ENCODE results near the gene MYO7B.
A peak's percentile ranks its signal among the peaks of the same experiment; 100 is the strongest.

Gene MYO7B

DNA sequence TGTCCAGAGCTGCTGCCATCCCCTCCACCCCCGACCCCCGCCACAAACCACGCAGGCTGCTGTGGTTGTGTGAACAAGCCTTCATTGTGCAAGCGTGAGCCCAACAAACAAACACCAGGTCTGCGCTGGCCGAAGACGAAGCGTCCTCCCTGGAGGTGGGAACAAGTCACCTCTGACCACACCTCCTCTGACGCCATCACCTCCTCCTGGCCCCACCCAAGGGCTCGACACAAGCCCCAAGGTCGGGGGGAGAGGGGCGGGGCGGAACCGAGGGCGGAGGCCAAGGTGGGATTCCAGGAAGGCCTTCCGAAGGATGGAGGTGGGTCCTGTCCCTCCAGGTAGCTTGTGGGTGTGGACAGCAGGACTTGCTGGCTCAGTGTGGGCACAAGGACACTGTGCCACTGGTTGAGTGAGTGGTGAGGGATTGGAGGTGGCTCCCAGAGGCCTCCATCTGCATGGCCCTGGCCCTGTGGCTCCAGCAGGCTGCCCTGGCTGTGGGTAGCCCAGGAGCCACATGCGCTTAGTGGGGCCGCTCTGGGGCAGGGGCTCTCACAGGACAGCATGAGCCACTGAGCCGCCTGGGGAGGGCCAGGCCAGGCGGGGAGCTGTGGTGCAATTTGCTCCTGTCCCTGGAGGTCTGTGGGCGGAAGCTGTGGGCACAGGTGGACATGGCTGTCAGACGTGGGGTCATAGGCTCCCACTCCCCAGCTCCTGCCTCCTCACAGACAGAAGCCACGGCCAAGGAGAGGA, 103.1 kb downstream of the MYO7B start:
- no peak for DNase-seq (ENCODE audit: low read depth)

DNA sequence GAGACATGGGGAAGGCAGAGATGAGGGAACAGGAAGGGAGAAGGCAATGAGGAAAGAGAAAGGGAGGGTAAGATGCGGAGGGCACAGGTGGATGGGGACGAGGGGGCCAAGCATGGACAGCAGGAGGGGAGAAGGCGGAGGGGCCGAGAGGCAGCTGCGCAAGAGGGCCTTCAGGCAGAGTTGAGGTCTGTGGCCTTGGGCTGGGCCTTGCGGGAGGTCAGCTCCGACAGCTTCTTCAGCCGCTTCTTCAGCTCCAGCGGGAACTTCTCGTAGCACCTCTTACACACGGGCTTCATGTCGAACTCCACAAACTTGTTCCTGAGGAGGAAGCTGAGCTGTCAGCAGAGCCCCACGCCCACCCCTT, 103.6 kb downstream of the MYO7B start:
- DNase-seq (ENCODE audit: low read depth): no peak

DNA sequence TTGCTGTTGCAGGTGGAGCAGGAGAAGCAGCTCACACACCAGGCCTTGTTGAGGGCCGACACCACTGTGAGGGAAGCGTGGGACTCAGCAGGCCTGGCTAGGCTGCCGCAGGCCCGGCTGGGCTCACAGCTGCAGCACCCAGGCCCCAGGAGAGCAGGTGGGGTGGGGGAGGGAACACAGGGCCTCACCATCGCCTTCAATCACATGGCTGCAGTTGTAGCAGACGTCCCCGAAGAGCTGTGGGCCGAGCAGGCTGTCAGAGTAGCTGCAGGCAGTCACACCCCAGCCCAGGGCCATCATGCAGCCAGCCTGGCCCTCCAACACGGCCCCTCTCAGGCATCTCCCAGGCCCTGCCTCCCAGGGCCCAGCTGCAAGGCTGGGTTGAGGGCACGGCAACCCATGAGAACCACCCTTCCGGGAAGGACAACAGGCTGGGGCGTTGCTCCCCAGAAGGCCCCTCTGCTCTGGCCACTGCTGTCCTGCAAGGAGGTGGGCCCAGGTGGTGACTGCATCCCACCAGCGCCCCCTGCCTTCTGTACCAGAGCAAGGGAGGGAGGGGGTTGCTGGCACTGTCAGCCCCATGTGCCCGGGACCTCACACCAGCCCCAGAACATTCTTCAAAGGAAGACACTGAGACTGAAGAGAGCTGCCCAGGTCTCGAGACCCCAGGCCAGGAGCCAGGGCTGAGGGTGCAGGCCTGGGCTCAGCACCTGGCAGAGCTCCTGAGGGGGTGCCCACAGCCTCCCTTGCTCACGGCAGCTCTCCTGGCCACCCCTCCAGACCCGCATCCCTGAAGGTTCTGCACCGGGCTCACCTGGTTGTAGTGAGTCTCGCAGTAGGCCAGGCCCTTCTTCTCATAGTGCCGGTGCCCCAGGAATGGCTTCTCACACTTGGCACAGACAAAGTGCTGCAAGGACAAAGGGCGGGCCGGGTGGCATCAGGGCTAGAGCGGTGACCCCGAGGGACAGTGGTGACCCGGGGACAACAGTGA, 104.9 kb downstream of the MYO7B start:
- no peak for DNase-seq (ENCODE audit: low read depth)

DNA sequence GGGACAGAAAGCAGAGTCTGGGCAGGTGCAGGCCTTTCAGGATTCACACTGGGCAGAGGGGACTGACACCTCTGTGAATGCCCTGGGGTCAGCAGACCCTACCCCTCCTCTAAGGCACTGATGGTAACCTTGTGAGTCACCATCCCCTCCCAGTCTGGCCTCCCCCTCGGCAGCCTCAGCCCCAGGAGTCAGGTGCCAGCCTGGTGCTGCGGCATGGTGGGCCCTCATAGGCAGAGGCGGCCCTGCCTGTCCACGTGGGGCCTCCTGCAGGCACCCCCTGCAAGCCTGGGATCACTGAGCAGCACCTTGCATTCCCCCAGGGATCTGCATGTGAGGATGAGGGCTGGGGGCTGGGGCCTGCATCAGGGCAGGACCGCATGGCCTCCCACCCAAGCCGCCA, 105.7 kb downstream of the MYO7B start:
- DNase-seq (ENCODE audit: low read depth): no peak

DNA sequence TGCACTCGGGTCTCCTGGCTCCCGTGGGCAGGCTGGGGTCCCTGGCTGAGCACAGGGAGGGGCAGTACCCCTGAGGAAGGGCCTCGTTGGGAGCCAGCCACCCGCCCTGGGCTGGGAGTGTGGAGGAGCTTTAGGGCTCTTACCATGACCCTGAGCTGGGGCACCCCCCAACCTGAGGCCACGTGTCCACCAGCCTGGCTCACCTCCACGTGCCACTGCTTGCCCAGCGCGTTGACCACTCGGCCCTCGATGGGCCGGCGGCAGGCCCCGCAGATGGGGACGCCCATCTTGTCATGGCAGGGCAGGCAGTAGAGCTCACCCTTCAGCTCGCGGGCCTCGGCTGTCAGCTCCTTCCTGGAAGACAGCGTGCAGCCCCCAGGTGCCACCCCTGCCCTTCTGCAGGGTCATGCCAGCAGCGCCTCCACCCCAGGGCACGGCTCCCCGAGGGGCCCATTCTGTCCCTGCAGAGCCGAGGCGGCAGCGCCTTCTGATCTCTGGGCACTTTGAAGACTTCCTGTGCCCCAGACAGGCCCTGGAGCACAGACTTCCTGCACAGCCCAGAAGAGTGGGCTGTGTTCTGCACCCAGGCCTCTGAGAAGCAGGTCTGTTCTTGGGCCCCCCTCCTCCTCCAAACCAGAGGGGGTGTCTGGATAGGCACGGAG, 106.5 kb downstream of the MYO7B start:
- DNase-seq (ENCODE audit: low read depth): no peak

DNA sequence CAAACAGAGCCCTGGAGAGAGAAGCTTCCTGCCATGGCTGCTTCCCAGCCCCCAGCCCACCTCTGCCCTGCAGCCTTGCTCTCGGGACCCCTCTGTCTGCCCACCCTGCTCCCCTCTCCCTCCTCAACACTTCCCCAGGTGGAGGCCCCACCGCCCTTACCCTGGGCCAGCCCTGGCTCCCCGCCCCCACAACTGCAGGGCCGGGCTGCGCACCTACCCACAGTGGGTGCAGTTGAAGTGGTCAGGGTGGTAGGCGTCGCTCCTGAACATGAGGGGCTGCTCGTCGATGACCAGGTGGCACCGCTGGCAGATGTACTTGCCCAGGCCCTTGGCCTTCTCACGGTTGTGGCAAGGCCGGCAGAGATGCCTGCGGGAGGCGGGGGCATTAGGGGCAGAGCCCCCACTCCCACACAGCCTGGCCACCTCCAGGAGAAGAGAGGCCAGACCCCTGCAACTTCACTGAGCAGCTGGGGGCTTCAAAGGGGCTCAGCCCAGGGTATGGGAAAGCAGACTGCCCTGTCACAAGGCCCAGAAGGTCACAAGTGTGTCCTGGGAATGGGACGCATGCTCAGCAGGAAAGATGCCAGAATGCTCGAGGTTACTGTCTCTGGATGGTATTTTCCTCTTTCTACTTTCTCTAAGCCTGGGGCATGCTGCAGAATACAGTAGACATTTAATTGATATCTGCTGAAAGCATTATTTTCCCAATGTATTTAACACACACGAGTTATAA, 107.4 kb downstream of the MYO7B start:
- DNase-seq (ENCODE audit: low read depth): no peak

DNA sequence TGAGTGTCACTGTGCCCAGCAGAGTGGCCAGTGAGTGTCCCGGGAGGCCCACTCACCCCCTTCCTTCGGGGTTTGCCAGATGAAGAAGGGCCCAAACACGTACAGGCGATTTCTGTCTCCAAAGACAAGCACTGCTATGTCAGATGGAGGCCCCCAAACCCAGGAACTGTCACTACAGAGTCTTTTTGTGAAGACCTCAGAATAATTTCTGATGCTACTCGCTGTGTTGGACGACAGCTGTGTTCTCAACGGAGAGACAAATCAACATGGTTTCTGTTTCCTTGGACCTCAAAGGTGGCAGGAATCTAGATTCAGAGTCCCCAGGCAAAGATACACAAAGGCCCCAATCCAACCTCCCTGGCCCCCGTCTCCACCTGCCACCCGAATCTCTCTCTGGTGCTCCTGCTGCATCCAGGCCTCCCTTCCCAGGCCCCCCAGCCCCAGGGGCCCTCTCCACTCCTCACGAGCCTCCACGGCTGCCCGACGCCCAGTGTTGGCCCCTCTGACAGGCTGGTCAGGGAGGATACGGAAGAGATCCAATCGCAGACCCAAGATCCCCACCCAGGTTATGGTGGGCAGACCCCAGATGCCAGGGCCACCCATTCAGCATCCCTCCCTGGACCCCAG, 108.1 kb downstream of the MYO7B start:
- DNase-seq (ENCODE audit: low read depth): no peak

DNA sequence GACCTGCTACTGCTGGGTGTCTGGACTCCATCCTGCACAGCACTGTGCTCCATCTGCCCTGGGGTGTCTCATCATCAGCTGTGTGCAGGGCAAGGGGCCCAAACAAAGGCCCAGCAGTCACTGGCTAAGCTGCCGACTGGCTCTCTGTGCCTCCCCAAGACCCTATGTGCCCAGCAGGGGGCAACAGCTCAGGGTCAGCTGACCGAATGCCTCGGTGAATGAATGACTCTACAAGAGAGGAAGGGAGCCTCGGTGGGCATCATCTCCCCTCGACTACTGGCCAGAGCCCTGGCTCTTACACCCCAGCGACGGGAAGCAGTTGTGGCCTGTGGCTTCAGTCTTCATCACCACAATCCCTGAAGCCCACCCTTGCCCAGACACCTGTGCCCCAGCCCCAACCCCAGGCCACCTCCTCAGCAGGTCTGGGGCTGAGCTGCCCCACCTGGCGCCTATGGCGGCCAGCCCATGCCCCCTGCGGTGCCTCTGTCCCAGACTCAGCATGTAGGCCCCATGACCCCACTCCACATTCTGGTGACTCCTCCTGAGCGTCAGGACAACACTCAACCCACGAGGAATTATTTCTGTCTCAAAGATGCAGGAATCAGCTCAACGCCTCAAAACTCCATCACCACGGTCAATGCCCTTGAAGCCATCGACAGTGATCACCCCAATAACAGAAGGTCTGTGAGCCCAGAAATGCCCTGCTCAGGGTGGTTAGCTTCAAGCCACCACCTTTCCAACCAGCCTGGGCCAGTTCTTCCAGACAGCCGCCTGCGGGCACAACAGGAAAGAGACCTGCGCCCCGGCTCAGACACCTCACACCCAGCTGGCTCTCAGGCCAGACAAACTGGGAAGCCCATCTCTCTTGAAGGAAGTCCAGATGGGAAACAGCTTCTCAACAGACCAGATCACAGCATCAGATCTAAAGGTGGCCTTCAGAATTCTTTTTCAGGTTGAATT, 108.9 kb downstream of the MYO7B start:
- no peak for DNase-seq (ENCODE audit: low read depth)

DNA sequence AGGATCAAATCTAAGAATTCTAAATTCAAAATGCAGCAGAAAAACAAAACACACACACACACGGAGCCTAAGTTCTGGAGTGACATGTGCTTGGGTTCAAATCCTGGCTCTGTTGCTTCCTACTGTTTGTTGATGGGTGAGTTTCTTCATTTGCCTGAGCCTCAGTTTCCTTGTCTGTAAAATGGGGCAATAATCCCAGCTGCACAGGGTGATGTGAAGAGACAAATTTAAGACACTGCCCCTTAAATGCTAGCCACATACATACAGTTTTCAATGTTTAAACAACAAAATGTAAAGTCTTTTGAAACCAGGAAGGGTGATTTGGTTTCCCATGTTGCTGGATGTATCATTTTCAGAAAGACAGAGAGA, 109.5 kb downstream of the MYO7B start:
- no peak for DNase-seq (ENCODE audit: low read depth)

DNA sequence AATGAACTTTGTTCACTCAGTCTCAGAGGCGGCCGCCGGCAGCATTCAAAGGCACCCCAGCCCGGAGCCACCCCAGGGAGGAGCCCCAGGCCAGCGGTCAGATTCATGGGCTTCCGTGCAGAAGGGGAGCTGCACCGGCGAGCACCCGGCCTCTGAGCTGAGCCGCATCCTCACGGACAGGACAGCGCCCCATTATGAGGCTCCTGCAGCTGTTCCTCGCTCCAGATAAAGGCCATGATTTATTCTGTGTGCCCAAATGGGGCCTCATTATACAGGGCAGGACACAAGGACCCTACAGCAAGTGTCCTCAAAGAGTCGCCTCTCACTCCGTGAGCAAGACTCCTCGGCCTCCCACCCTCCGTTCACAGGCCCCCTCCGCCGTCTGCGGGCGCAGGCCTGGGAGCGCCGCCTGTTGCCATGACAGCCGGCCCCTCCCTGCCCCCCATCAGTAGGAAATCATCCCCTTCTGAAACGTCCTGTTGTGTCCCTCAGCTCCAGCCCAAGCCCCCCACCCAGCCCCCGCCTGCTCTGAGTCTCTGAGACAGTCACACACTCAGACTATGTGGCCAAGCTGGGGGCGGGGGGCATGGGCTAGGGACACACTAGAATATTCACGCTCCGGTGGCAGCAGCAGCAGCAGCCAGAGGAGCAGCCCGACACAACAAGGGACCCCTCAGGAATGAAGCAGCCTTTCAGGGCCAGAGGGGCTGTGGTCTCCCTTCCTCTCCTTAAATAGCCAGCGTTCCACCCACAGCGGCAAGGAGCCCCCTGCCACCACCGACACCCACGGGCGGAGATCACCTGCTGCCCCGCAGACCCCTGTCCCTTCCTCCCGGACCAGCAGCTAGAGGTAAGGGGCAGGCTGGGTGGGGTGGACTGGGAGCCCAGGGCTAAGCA, 110.2 kb downstream of the MYO7B start, which contains the start of gene GPR17:
Gene GPR17, plus strand, starts transcription at position 759 of the 897 bp plus-strand sequence. CDS start 4,583 bp downstream, outside the sequence.
- DNase-seq (ENCODE audit: low read depth): no peak

DNA sequence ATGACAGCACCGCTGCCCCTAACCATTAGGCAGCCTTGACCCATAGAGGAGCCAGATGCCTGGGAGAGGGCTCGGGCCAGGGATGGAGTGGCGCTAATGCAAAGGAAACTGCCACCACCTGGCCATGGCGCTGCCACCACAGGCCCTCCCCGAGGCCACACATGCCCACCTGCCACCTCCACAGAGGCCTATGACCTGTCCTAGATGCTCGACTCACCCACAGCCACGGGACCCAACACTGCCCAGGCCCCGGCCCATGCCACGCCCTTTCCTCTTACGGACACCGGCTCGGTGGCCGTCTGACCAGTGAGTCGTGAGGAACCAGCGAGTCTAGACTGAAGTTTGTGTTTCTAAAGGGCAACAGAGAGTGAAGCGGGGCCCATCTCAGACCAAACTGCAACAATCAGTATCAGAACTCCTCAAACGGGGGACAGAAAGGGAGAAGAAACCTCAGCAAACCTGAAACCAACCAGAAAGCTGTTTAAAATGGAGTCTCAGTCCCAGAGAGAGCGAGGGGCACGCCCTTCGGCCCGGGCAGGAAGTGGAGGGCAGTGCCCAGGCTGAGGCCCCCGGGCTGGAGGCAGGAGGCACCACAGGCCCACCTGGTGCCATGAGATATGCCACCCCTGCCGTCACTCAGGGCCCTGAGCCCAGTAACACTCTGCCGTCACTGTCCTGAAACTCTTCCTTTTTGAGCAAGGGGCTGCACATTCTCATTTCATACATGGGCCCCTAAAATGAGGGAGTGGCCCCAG, 111.2 kb downstream of the MYO7B start:
- DNase-seq (ENCODE audit: low read depth): no peak

DNA sequence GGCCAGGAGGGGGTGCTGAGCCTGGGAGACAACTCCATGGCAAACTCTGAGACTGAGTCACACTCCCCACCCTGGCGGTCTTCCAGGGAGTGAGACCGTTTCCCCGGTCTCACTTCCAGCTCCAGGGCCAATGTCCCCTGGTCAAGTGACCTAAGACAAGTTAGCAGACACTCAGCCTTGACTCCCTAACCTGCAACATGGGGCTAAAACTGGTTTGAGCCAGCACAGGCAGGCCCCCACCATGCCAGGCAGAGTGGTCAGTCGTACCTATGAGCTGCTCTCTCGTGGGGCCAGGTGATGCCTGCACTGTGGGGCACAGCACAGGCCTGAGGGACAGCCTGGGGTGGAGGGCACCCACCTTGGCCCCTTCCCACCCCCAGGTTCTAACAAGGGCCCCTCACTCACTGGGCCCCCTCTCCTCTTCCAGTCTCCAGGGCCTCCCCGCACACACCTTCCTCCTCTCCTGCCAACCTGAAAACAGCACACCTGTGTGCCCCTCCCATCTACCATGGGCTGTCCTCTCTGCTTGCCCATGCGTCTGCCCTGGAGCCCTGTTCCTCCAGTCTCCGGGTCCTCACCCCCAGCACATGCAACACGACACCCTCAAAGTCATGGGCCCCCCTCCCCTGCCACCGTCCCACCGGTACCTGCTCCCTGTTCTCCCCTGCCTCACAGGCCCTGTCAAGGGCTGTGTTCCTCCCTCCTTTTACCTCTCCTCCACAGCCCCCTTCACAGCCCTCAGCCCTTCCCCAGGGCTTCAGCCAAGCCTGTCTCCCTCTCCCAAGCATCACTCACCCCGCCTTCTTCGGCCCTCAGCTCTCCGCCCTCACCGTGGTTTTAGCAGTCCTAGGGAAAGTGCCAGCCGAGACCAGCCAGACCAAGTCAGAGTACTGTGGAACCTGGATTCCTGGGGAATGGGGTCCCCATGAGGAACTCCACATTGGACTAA, 112.0 kb downstream of the MYO7B start:
- no peak for DNase-seq (ENCODE audit: low read depth)

DNA sequence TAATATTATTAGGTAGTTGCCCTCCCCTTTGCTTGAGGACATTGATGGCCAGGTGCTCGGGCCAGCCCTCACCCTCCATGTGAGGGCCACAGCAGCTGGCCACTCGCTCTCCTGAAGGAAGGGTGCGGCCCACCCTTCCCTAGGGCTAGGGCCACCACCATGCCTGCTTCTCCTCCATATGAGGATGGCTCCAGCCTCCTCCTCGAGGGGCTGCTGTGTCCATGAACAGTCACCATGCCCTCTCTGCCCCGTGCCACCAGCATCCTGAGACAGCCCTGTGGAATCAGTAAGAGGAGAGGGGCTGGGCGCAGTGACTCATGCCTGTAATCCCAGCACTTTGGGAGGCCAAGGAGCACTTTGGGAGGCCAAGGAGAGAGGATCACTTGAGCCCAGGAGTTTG, 112.8 kb downstream of the MYO7B start:
- no peak for DNase-seq (ENCODE audit: low read depth)

DNA sequence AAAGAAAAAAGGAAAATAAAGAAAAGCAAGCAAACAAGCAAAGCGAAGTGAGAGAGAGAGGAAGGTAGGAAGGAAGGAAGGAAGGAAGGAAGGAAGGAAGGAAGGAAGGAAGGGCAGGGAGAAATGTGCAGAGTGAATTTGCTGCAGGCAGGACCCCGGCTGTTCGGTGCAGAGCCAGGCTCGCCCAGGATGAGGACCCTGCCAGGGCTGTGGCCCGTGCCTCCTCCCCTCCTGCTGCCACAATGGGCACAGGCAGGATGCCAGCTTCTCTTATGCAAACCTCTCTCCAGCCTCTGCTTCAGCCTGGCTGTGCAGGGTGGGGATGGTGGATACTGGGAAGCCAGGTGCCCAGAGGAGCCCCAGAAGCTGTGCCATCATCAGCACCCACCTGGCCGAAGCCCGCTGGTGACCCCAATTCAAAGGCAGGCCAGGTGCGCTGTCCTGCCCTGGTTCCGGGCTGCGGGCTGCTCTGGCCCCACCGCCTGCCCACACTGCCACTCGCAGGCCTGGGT, 113.7 kb downstream of the MYO7B start:
- no peak for DNase-seq (ENCODE audit: low read depth)

DNA sequence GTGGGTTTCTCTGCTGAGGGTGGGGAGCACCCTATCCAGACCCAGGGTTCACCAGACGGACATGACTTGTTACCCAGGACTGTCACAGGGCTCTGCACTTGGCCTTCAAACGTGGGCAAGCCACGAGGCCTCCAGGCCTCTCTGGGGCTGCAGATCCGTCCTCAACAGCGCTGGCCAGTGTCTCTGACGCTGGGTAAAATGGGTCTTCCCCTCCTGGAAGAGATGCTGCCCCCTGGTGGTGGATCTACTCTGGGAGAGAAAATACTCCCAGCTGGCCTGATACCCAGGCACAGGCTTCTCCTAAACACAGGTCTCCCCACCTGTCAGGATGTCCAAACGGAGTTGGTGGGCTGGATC, 114.2 kb downstream of the MYO7B start:
- DNase-seq (ENCODE audit: low read depth): peak; percentile 27

DNA sequence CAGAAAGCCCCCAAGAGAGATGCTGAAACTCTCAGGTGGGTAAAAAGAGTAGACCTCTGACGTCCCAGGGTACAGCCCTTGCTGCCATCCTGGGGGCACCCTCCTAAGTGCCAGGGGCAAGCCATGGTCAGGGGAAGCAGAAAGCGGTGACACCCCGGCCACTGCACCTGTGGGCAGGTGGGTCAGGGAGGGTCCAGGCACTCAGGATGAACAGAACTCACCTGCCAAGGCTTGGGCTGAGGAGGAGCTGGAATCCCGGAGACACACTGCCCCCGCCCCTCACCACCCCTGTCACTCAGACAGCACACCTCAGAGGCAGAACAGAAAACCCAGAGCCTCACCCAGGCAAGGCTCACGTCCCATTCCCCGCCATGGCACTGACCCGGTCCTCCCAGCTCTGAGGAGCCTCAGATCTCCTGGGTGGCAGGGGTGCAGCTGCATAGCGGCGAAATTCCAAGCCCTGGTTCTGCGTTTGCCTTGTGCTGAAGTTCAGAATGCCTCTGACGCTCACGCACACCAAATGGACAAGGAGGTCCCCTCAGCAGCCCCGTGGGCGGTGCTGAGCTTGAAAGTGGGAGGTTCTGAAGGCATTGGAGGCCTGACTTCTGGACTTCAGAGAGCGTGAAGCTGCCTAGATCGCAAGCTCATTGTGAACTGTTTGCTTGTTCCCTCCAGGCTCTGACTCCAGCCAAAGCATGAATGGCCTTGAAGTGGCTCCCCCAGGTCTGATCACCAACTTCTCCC, 114.7 kb downstream of the MYO7B start:
- no peak for DNase-seq (ENCODE audit: low read depth)
